ENCODE results near the gene ORC3.

DNA sequence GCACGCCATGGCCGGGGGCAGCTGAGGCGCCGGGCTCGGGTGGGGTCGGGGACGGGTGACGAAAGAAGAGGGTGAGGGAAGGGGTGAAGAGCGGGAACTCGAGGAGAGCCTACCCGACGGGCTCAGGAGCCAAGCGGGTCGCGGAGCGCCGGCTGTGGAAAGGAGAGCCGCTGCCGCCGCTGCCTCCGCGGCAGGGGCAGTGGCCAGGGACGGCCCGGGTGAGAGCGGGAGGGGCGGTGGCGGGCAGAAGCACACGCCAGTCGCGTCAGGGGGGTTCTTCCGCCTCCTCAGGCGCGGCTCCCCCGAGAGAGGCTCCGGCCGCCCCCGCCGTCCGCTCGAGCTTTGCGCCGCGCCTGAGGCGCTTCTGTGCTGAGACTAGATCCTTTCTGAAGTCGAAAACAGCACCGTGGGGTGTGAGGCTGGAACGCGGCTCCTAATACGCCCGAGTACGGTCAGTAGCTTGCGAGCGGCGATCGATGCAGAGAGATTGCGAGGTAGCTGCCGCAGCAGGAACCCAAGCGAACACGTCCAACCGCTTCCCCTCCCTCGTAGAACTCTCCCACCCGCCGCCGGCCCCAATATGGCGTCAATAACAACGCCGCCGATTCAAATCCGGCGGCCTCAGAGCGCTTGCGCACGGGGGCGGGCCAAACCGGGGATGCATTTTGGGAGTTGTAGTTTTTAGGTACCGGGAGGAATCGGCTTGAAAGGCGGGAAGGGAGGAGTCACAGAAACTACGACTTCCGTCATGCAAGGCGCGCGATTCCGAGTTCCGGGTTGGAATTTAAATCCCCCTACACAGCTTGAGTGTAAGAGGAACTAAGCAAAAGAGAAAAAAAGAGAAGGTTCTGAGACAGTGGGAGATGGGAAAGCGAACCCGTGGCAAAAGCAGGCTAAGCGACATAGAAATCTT lies 112.0 kb downstream of the ORC3 start, which contains the start of gene AKIRIN2:
- TF ChIP-seq SPI1 (IDR thresholded peaks at IDR 0.05; ENCODE audit: borderline replicate concordance, insufficient read depth, low read depth, low read length) (peak; percentile 16; the same call in 1 of the 2 replicates), KDM1A (IDR thresholded peaks at IDR 0.05; ENCODE audit: borderline replicate concordance) (no peak), DPF2 (IDR thresholded peaks at IDR 0.05) (peak; percentile 81), POLR2A (IDR thresholded peaks at IDR 0.05; ENCODE audit: low read depth, low read length) (peak; percentile 94)
- TF ChIP-seq, protein P1, sequence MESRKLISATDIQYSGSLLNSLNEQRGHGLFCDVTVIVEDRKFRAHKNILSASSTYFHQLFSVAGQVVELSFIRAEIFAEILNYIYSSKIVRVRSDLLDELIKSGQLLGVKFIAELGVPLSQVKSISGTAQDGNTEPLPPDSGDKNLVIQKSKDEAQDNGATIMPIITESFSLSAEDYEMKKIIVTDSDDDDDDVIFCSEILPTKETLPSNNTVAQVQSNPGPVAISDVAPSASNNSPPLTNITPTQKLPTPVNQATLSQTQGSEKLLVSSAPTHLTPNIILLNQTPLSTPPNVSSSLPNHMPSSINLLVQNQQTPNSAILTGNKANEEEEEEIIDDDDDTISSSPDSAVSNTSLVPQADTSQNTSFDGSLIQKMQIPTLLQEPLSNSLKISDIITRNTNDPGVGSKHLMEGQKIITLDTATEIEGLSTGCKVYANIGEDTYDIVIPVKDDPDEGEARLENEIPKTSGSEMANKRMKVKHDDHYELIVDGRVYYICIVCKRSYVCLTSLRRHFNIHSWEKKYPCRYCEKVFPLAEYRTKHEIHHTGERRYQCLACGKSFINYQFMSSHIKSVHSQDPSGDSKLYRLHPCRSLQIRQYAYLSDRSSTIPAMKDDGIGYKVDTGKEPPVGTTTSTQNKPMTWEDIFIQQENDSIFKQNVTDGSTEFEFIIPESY (IDR thresholded peaks at IDR 0.05): no peak
